ENCODE data around the gene AP2A1. TPM values are rescaled to one million over a fixed set of nuclear protein-coding genes. Genes with fewer than 3 reads are reported as not detected.

Gene AP2A1
- total and polyA plus RNA-seq, 9 of the 15 experiments (the other 6 are each of a cell fraction or from before 2014, with no cell fraction given), result 0.55 to 150 (median 31.9) TPM

DNA sequence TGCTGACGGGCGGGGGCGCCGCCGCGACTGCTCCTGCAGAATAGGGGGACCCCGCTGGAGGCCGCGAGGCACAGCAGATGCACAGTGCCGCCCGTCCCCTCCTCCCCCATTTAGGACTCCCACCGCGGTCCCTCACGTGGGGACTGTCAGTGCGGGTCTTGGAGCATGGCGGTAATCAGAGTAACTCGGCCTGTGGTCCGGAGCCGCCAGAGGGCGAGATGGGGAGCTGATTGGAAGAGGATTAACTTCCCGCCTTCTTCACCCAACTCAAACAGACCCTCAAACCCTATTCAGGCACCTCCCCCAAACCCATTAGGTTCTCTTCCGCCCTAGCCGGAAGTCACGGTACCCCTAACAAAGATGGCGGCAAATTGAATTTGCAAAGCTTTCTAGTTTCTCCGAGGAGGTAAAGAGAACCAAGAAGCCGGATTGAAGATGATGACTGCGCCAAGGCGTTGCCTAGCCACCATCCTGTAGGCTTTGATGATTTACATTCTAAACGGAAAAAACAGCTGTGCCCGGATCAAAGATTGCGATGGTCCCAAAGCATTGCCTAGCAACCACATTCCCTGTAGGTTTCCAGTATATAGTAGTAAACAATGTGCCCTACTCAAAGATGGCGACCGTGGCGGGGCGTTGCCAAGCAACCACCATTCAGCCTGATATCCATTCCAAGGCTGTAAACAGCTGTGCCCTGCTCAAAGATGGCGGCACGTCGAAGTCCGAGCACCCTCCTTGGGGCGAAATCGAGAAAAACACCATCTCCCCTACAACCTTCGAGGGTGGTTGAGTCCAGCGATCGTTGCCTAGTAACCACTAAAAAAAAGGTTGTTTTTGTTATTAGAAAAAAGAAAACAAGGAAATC is 46.4 kb downstream of the AP2A1 start, which contains the start of gene FUZ (continued):
- TF ChIP-seq POLR3G (IDR thresholded peaks at IDR 0.05; ENCODE audit: extremely low read depth, insufficient read length, insufficient replicate concordance) (no peak), POLR2B (IDR thresholded peaks at IDR 0.05; ENCODE audit: low read depth, partially characterized antibody) (no peak), NBN (IDR thresholded peaks at IDR 0.05; ENCODE audit: low read depth) (no peak), ZNF778 (CRISPR knock-in tag; IDR thresholded peaks at IDR 0.05) (no peak), MEF2A (IDR thresholded peaks at IDR 0.05; ENCODE audit: control insufficient read depth, low read depth, low read length) (no peak), TAF7 (tag; IDR thresholded peaks at IDR 0.05) (peak; percentile 52; the same call in 1 of the 2 replicates), HMG20B (CRISPR knock-in tag; IDR thresholded peaks at IDR 0.05) (no peak), TEAD2 (tag; IDR thresholded peaks at IDR 0.05) (no peak), ZNF408 (CRISPR knock-in tag; IDR thresholded peaks at IDR 0.05; ENCODE audit: low read depth) (no peak), MBD2 (IDR thresholded peaks at IDR 0.05; ENCODE audit: borderline replicate concordance, low read depth) (peak; percentile 93), CBX5 (IDR thresholded peaks at IDR 0.05; ENCODE audit: borderline replicate concordance, low read depth) (no peak), ELF1 (tag; IDR thresholded peaks at IDR 0.05) (peak; percentile 82), SMAD3 (CRISPR knock-in tag; conservative IDR thresholded peaks at IDR 0.05) (no peak), CBX8 (IDR thresholded peaks at IDR 0.05; ENCODE audit: borderline replicate concordance, extremely low read depth, low read depth, low read length, poor library complexity, severe bottlenecking) (no peak), EGR1 (conservative IDR thresholded peaks at IDR 0.05) (peak; percentile 29; the same call in 1 of the 2 replicates), CHCHD3 (CRISPR knock-in tag; IDR thresholded peaks at IDR 0.05) (no peak), DIDO1 (tag; IDR thresholded peaks at IDR 0.05; ENCODE audit: low read depth) (peak; percentile 50; the same call in 1 of the 2 replicates), ZC3H11A (IDR thresholded peaks at IDR 0.05; ENCODE audit: low read depth, low read length) (no peak)
- TF ChIP-seq, protein P1, sequence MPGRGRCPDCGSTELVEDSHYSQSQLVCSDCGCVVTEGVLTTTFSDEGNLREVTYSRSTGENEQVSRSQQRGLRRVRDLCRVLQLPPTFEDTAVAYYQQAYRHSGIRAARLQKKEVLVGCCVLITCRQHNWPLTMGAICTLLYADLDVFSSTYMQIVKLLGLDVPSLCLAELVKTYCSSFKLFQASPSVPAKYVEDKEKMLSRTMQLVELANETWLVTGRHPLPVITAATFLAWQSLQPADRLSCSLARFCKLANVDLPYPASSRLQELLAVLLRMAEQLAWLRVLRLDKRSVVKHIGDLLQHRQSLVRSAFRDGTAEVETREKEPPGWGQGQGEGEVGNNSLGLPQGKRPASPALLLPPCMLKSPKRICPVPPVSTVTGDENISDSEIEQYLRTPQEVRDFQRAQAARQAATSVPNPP (IDR thresholded peaks at IDR 0.05; ENCODE audit: borderline replicate concordance, insufficient read depth, insufficient read length), result no peak
- TF ChIP-seq, protein P2, sequence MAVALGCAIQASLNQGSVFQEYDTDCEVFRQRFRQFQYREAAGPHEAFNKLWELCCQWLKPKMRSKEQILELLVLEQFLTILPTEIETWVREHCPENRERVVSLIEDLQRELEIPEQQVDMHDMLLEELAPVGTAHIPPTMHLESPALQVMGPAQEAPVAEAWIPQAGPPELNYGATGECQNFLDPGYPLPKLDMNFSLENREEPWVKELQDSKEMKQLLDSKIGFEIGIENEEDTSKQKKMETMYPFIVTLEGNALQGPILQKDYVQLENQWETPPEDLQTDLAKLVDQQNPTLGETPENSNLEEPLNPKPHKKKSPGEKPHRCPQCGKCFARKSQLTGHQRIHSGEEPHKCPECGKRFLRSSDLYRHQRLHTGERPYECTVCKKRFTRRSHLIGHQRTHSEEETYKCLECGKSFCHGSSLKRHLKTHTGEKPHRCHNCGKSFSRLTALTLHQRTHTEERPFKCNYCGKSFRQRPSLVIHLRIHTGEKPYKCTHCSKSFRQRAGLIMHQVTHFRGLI (CRISPR knock-in tag; IDR thresholded peaks at IDR 0.05), result no peak
- TF ChIP-seq, protein P3, sequence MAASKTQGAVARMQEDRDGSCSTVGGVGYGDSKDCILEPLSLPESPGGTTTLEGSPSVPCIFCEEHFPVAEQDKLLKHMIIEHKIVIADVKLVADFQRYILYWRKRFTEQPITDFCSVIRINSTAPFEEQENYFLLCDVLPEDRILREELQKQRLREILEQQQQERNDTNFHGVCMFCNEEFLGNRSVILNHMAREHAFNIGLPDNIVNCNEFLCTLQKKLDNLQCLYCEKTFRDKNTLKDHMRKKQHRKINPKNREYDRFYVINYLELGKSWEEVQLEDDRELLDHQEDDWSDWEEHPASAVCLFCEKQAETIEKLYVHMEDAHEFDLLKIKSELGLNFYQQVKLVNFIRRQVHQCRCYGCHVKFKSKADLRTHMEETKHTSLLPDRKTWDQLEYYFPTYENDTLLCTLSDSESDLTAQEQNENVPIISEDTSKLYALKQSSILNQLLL (CRISPR knock-in tag; IDR thresholded peaks at IDR 0.05; ENCODE audit: borderline replicate concordance), result no peak
- TF ChIP-seq, protein P4, sequence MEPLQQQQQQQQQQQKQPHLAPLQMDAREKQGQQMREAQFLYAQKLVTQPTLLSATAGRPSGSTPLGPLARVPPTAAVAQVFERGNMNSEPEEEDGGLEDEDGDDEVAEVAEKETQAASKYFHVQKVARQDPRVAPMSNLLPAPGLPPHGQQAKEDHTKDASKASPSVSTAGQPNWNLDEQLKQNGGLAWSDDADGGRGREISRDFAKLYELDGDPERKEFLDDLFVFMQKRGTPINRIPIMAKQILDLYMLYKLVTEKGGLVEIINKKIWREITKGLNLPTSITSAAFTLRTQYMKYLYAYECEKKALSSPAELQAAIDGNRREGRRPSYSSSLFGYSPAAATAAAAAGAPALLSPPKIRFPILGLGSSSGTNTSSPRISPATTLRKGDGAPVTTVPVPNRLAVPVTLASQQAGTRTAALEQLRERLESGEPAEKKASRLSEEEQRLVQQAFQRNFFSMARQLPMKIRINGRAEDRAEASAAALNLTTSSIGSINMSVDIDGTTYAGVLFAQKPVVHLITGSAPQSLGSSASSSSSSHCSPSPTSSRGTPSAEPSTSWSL (CRISPR knock-in tag; IDR thresholded peaks at IDR 0.05; ENCODE audit: borderline replicate concordance), result no peak
